BLaER1 treated with 17β-estradiol and CSF1 and Interleukin-3, amounts not matched to agents 10 nM and 100 nM (cell line): ENCODE data around the gene CC2D2A.
A peak's percentile ranks its signal among the peaks of the same experiment; 100 is the strongest.

Source experiments
- H3K27ac ChIP-seq, 11 experiments: shearing (Covaris generic); formaldehyde crosslinking; 2 replicates each; pipeline ENCODE4 v1.8.1; 2022
- H3K27me3 ChIP-seq, 11 experiments: shearing (Covaris generic); formaldehyde crosslinking; 2 replicates each; pipeline ENCODE4 v1.8.1; 2022
- H3K36me3 ChIP-seq, 11 experiments: shearing (Covaris generic); formaldehyde crosslinking; 2 replicates each; pipeline ENCODE4 v1.8.1; 2022
- H3K4me1 ChIP-seq, 10 experiments: shearing (Covaris generic); formaldehyde crosslinking; 2 replicates each; pipeline ENCODE4 v1.8.1; 2022
- H3K4me2 ChIP-seq, 11 experiments: shearing (Covaris generic); formaldehyde crosslinking; 2 replicates each; pipeline ENCODE4 v1.8.1; 2022
- H3K4me3 ChIP-seq, 10 experiments: shearing (Covaris generic); formaldehyde crosslinking; 2 replicates each; pipeline ENCODE4 v1.8.1; 2022
- H3K9ac ChIP-seq, 11 experiments: shearing (Covaris generic); formaldehyde crosslinking; 2 replicates each; pipeline ENCODE4 v1.8.1; 2022
- H3K9me3 ChIP-seq, 11 experiments: shearing (Covaris generic); formaldehyde crosslinking; replicated peaks in 1 of 11; 2 replicates each; pipeline ENCODE4 v1.8.1; 2022
- H4K20me1 ChIP-seq, 11 experiments: shearing (Covaris generic); formaldehyde crosslinking; 2 replicates each; pipeline ENCODE4 v1.8.1; 2022
- Cebpa-rat ChIP-seq, 11 experiments: shearing (Covaris generic); IDR thresholded peaks; 2 replicates each; pipeline ENCODE4 v1.8.1; 2022

The CC2D2A gene

DNA sequence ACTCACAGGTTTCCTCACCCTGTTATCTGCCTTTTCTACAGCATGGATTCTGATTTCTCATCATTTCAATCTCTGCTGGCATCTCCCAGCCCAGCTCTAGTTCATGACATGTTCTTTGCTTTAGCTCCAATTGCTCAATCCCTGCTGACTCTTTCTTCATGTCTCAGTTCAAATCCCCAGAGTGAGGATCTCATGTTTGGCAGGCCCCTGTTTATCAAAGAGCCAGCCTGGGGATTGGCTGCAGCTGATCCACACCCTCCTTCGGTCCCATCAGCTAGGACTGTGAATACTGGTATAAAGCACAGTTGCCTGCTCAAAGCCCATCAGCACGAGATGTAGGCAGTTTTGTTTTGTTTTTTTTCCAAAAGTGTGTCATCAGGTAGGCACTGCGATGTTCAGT lies 14.4 kb upstream of the CC2D2A start:
- Histone ChIP-seq H3K9me3 (no peaks in the 10 kb centered on the region), H4K20me1 (no peaks in the 10 kb centered on the region), H3K27me3 (no peaks in the 10 kb centered on the region), H3K4me1 (peaks cover 15 to 62% (median 49%) of the 10 kb centered on the region in 10 experiments), H3K9ac (no peak overlapping the region), H3K4me2 (peak overlapping the region in 8 of 11 experiments; percentile 2 to 55 (median 33); a peak in 12 of 22 replicates), H3K27ac (peak overlapping the region in 1 of 11 experiments; percentile 27; a peak in 2 of 22 replicates), H3K36me3 (no peaks in the 10 kb centered on the region), H3K4me3 (no peak overlapping the region)
- TF ChIP-seq Cebpa-rat (IDR thresholded peaks at IDR 0.05): 0 out of 22 replicates have a peak, but pooled peaks of 2 of the 11 experiments have one; percentile 20 to 33

DNA sequence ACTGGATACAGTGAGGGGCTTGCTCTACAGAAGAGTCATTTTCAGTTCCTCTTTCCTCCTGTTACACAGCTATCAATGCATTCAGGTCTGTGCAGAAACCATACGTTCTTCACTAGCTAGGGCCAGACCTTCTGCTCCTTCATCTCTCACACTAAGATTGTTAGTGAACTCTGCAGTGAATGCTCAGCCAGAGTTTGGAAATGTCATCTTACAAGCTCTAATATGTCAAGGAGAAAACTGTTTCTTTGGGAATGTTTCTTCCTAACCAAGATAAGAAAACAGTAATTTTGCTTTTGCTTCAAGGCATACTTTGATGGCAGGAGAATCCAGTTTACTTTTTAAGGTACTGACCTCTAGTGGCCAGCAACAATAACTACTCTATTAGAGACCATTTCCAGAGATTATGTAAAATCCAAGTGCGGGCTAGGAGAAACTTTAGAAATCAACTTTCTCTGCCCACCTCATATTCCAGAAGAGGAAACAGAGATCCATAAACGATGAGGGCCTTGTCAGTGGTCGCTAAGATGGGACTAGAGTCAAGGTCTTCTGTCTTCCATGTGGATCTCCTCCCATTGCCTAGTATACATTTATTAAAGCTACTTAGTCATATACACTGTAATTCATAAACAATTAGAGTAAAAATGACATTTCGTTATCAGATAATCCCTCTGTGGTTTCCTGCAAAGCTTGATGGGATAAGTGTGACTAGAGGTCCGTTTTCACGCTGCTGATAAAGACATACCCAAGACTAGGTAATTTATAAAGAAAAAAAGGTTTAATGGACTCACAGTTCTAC lies 12.1 kb upstream of the CC2D2A start:
- Histone ChIP-seq H3K9me3 (no peaks in the 10 kb centered on the region), H3K4me3 (no peak overlapping the region), H3K4me2 (peak overlapping the region; percentile 21 to 75 (median 47); a peak in 21 of 22 replicates), H3K9ac (0 out of 22 replicates have a peak overlapping the region, but pooled peaks of 2 of the 11 experiments have one; percentile 6 to 50), H3K36me3 (no peaks in the 10 kb centered on the region), H3K4me1 (peaks cover 10 to 39% (median 30%) of the 10 kb centered on the region in 10 experiments), H4K20me1 (no peaks in the 10 kb centered on the region), H3K27ac (peak overlapping the region in 4 of 11 experiments; percentile 3 to 12 (median 10); a peak in 5 of 22 replicates), H3K27me3 (no peaks in the 10 kb centered on the region)
- TF ChIP-seq Cebpa-rat (IDR thresholded peaks at IDR 0.05): no peak

DNA sequence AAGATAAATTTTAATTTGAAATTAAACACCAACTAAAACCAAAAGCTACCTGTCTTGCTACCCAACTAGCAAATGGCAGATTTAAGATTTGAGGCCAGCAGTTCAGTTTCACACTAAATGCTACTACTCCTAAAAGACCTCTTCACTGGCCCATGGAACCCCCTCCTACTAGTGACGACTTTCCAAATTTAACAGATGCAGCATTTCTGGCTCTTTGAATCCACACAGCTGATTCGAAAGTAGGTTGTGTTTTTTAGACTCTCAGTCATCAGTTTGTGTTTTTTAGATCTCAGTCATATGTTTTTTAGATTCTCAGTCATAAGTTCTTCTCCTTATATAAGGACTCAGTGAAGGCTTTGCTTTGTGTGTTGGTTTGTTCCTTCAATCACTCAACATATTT lies 11.1 kb upstream of the CC2D2A start:
- no peaks in the 10 kb centered on the region for H3K27me3 ChIP-seq
- no peak overlapping the region for H3K4me3 ChIP-seq
- H4K20me1 ChIP-seq: no peaks in the 10 kb centered on the region
- H3K4me1 ChIP-seq: peaks cover 10 to 35% (median 29%) of the 10 kb centered on the region in 10 experiments
- no peak for TF ChIP-seq Cebpa-rat (IDR thresholded peaks at IDR 0.05)
- H3K9ac ChIP-seq: no peak overlapping the region
- H3K27ac ChIP-seq: no peak overlapping the region
- H3K4me2 ChIP-seq: no peak overlapping the region
- H3K9me3 ChIP-seq: no peaks in the 10 kb centered on the region
- no peaks in the 10 kb centered on the region for H3K36me3 ChIP-seq

DNA sequence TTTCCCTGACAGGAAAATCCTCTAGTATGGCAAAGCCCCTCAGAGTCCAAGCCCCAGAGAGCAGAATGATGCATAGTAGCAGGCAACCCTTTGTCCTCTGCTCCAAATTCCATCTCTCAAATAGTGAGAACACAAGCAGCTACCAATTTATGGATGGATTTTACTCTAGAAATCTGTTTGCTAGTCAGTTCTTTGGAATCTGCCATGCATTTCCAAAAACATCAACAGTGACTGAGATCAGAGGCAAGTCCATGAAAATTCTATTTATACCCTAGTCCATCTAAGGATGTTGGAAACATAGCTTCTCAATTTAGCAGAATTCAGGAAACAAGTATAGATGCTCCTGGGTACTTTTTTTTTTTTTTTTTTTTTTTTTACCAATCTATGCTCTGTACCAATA lies 10.0 kb upstream of the CC2D2A start:
- no peak overlapping the region for H3K27ac ChIP-seq
- no peaks in the 10 kb centered on the region for H3K36me3 ChIP-seq
- no peaks in the 10 kb centered on the region for H3K27me3 ChIP-seq
- no peak overlapping the region for H3K9ac ChIP-seq
- peaks cover 10 to 35% (median 29%) of the 10 kb centered on the region in 10 experiments for H3K4me1 ChIP-seq
- H3K4me2 ChIP-seq: no peak overlapping the region
- no peak for TF ChIP-seq Cebpa-rat (IDR thresholded peaks at IDR 0.05)
- no peaks in the 10 kb centered on the region for H4K20me1 ChIP-seq
- H3K9me3 ChIP-seq: no peaks in the 10 kb centered on the region
- H3K4me3 ChIP-seq: no peak overlapping the region

DNA sequence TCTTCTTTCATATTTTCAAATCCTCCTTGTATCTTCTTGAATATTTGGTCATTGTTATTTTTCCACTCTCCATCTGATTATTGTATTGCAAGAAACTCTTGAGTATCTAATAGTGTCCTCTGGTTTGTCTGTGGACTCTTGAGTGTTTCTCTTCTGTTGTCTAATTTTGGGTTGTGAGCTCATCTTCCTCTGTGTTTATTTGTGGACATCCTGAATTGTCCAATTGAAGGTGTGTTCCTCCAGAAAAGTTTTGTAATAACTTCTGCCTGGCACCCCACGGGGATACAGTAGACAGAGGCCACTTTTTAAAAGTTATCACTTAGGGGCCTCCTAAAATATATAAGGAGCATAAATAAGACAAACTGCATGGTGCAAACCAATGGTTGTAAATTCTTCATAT lies 3.1 kb upstream of the CC2D2A start:
- no peaks in the 10 kb centered on the region for H3K27me3 ChIP-seq
- H3K27ac ChIP-seq: no peak overlapping the region
- peaks cover 0 to 13% (median 0%) of the 10 kb centered on the region in 11 experiments; a peak in 5 of 22 replicates for H3K9me3 ChIP-seq
- H4K20me1 ChIP-seq: no peaks in the 10 kb centered on the region
- H3K4me2 ChIP-seq: peak overlapping the region in 10 of 11 experiments; percentile 10 to 62 (median 33); a peak in 12 of 22 replicates
- H3K9ac ChIP-seq: no peak overlapping the region
- peak overlapping the region in 1 of 10 experiments; percentile 10; a peak in 1 of 20 replicates for H3K4me3 ChIP-seq
- H3K4me1 ChIP-seq: peaks cover 7 to 24% (median 13%) of the 10 kb centered on the region in 10 experiments; a peak in 17 of 20 replicates
- no peak for TF ChIP-seq Cebpa-rat (IDR thresholded peaks at IDR 0.05)
- H3K36me3 ChIP-seq: no peaks in the 10 kb centered on the region

DNA sequence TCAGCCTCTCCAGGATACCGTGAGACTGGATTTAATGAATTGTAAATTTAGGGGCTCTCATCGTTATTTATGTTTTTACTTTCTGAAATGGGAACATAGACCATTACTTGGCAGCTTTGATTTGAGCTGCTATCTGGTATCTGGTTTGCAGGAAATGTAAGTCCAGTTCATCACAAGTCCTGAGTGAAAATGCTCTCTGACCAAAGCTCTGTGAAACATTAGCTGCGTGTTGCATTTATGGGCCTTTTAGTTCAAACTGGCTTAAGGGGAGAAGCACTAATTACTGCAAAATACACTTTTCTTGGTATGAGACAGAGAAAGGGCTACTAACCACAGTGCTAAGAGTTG lies 420 bp downstream of the CC2D2A start:
- H3K4me3 ChIP-seq: peak overlapping the region in 6 of 10 experiments; percentile 12 to 56 (median 38); a peak in 11 of 20 replicates
- H3K9ac ChIP-seq: peak overlapping the region in 2 of 11 experiments; percentile 24 to 28; a peak in 2 of 22 replicates
- peaks cover 0 to 13% (median 0%) of the 10 kb centered on the region in 11 experiments; a peak in 5 of 22 replicates for H3K9me3 ChIP-seq
- H3K27me3 ChIP-seq: no peaks in the 10 kb centered on the region
- H3K4me1 ChIP-seq: peaks cover 7 to 24% (median 13%) of the 10 kb centered on the region in 10 experiments; a peak in 17 of 20 replicates
- H3K36me3 ChIP-seq: no peaks in the 10 kb centered on the region
- no peak for TF ChIP-seq Cebpa-rat (IDR thresholded peaks at IDR 0.05)
- H4K20me1 ChIP-seq: no peaks in the 10 kb centered on the region
- peak overlapping the region; percentile 37 to 72 (median 62); a peak in 21 of 22 replicates for H3K4me2 ChIP-seq
- H3K27ac ChIP-seq: peak overlapping the region in 1 of 11 experiments; percentile 31; a peak in 1 of 22 replicates

DNA sequence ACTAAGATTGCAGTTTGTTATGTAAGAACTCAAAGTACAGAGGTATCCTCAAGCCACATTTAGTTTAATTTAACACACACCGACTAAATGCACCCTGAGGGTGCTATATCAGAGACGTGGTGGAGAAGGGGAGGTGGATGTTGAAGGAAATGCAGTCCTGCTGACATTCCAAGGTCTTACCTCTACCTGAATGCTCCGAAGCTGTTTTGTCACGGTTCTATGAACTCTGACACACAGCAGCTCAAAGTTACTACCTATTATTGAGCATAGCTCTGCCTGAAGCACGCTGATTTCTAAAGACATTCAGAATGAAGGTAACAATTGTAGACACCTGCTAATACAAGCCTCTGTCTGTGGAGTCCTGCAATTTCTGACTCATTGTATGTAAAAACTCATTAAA lies 6.7 kb downstream of the CC2D2A start:
- Histone ChIP-seq H3K27me3 (no peaks in the 10 kb centered on the region), H3K36me3 (0 out of 22 replicates have a peak, but pooled peaks cover 0 to 4% (median 0%) of the 10 kb centered on the region in 11 experiments), H4K20me1 (no peaks in the 10 kb centered on the region), H3K27ac (no peak overlapping the region), H3K9ac (no peak overlapping the region), H3K4me2 (no peak overlapping the region), H3K9me3 (no peaks in the 10 kb centered on the region), H3K4me3 (no peak overlapping the region), H3K4me1 (no peaks in the 10 kb centered on the region; a peak in 1 of 20 replicates)
- no peak for TF ChIP-seq Cebpa-rat (IDR thresholded peaks at IDR 0.05)

DNA sequence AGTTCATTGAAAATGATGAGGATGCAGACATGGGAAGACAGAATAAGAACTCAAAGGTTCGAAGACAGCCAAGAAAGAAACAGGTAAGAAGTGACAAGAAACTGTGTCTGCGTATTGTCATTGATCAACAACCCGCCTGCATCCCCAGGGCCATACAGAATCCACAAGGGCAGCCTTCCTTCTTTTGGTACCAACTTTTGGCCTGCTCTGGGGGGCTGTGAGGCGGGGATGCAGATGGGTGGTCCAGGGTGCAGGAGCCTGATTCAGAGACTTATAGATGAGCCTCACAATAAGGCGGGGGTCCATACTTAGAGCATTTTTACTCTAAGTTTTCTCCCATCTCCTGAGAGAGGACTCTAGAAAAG lies 9.0 kb downstream of the CC2D2A start:
- Histone ChIP-seq H3K9me3 (no peaks in the 10 kb centered on the region), H3K27me3 (no peaks in the 10 kb centered on the region), H3K9ac (no peak overlapping the region), H3K36me3 (0 out of 22 replicates have a peak, but pooled peaks cover 0 to 4% (median 0%) of the 10 kb centered on the region in 11 experiments), H3K27ac (no peak overlapping the region), H4K20me1 (no peaks in the 10 kb centered on the region), H3K4me1 (peaks cover 0 to under 1% (median 0%) of the 10 kb centered on the region in 10 experiments; a peak in 1 of 20 replicates), H3K4me3 (no peak overlapping the region), H3K4me2 (no peak overlapping the region)
- no peak for TF ChIP-seq Cebpa-rat (IDR thresholded peaks at IDR 0.05)

DNA sequence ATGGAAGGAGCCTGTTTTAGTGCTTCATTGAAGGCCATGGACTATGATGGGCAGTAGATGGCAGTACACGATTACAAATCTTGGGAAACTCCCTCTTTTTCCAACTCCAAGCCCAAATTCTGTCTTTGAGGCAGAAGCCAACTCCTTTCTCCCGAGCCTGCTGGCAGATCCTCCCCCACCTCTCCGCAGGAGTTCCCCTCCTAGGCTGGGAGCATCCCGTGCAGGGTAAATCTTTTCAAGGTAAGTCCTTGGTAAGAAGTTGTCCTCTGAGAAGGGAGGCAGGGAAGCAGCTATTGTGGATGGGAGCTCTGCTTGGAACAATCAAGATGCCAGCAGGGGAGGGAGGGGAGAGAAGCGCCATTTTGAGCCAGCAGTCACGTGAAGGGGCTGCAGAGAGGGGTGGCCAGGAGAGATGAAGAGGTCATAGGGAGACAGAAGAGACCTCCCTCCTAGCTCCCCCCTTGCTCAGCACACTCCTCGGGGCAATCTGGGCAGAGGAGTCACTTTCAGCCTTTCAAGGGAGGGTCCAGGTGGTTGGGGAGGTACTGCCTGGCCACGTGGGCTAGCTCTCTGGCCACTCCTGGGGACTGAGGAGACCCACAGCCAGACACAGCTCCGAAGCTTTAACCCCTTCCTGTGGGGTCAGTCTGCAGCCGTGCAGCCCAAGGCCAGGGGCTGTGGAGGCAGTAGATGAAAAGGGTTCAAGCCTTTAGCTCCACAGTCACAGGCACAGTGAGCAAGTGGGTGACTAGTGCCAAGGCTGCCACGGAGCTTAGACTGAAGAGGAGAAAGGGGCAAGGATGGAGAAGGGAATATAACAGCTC lies 9.6 kb downstream of the CC2D2A start:
- Histone ChIP-seq H3K4me2 (no peak overlapping the region), H3K4me3 (no peak overlapping the region), H3K27ac (no peak overlapping the region), H3K9ac (no peak overlapping the region), H3K27me3 (no peaks in the 10 kb centered on the region), H3K36me3 (0 out of 22 replicates have a peak, but pooled peaks cover 0 to 4% (median 0%) of the 10 kb centered on the region in 11 experiments), H4K20me1 (no peaks in the 10 kb centered on the region), H3K4me1 (peaks cover 0 to 6% (median 2%) of the 10 kb centered on the region in 10 experiments; a peak in 4 of 20 replicates), H3K9me3 (no peaks in the 10 kb centered on the region)
- no peak for TF ChIP-seq Cebpa-rat (IDR thresholded peaks at IDR 0.05)
